Loucy (cell line): Measurements from ENCODE around the gene FCAMR.

Experiments used
- H2AFZ ChIP-seq: fragments of 200-600 bp; sonication (generic); 2 replicates; pipeline ENCODE4 v1.6.0; 2016; ENCODE audit warnings: antibody characterized with exemption, mild to moderate bottlenecking, low read length, moderate library complexity
- H3F3A ChIP-seq: fragments of 200-600 bp; 2 replicates; pipeline ENCODE4 v1.6.0; 2016; ENCODE audit warnings: antibody characterized with exemption, low read depth, mild to moderate bottlenecking
- H3K27me3 ChIP-seq: fragments of 200-600 bp; sonication (generic); 2 replicates; pipeline ENCODE4 v1.6.1; 2014; ENCODE audit warnings: low read length, mild to moderate bottlenecking; ENCODE audit not compliant: insufficient read depth, poor library complexity, severe bottlenecking
- H3K36me3 ChIP-seq: fragments of 200-600 bp; sonication (generic); 2 replicates; pipeline ENCODE4 v1.6.1; 2016; ENCODE audit warnings: low read length; ENCODE audit not compliant: insufficient read depth
- H3K4me1 ChIP-seq: fragments of 200-600 bp; sonication (generic); 2 replicates; pipeline ENCODE4 v1.5.1; 2014; ENCODE audit warnings: low read length, mild to moderate bottlenecking; ENCODE audit not compliant: insufficient read depth, poor library complexity, severe bottlenecking
- H3K4me2 ChIP-seq: fragments of 200-600 bp; sonication (generic); 2 replicates; pipeline ENCODE4 v1.6.0; 2014; ENCODE audit warnings: antibody characterized with exemption, low read length, low read depth, mild to moderate bottlenecking; ENCODE audit not compliant: poor library complexity, severe bottlenecking
- H3K4me3 ChIP-seq: fragments of 200-600 bp; sonication (generic); 2 replicates; pipeline ENCODE4 v1.5.1; 2014; ENCODE audit warnings: low read length, mild to moderate bottlenecking, mixed read lengths; ENCODE audit not compliant: poor library complexity, severe bottlenecking
- H3K79me2 ChIP-seq: fragments of 200-600 bp; sonication (generic); 2 replicates; pipeline ENCODE4 v1.6.1; 2014; ENCODE audit warnings: low read length; ENCODE audit not compliant: insufficient read depth
- H3K9ac ChIP-seq: fragments of 200-600 bp; sonication (generic); 2 replicates; pipeline ENCODE4 v1.6.0; 2014; ENCODE audit warnings: mild to moderate bottlenecking, low read depth, low read length, moderate library complexity; ENCODE audit not compliant: poor library complexity, severe bottlenecking
- H3K9me2 ChIP-seq: fragments of 200-600 bp; sonication (generic); replicated peaks from 2 replicates; pipeline ENCODE4 v1.6.1; 2016; ENCODE audit warnings: low read depth, low read length, mixed read lengths
- H3K9me3 ChIP-seq: fragments of 200-600 bp; sonication (generic); 2 replicates; pipeline ENCODE4 v1.6.1; 2014; ENCODE audit warnings: mild to moderate bottlenecking, antibody characterized with exemption, low read length, low read depth; ENCODE audit not compliant: insufficient read depth
- H4K20me1 ChIP-seq: fragments of 200-600 bp; sonication (generic); 2 replicates; pipeline ENCODE4 v1.6.0; 2014; ENCODE audit warnings: antibody characterized with exemption, low read length, mild to moderate bottlenecking; ENCODE audit not compliant: insufficient read depth, poor library complexity, severe bottlenecking
- CTCF ChIP-seq: fragments of 200-600 bp; sonication (generic); conservative IDR thresholded peaks from 2 replicates; pipeline ENCODE4 v1.5.1; 2014; ENCODE audit warnings: mild to moderate bottlenecking, antibody characterized with exemption, low read length
- EZH2phosphoT487 ChIP-seq: fragments of 200-600 bp; IDR thresholded peaks from 2 replicates; pipeline ENCODE4 v1.6.1; 2018; ENCODE audit warnings: antibody characterized with exemption, mild to moderate bottlenecking, moderate library complexity, borderline replicate concordance

Gene FCAMR

GRCh38 chr1:207006914-207007313 is 36.7 kb upstream of the FCAMR start:
- Histone ChIP-seq H3K9ac (no peak overlapping the region), H3K4me1 (no peaks in the 10 kb centered on the region), H3F3A (no peaks in the 10 kb centered on the region), H3K4me2 (no peak overlapping the region), H3K9me2 (no peaks in the 10 kb centered on the region), H3K27me3 (peaks cover 2% of the 10 kb centered on the region), H2AFZ (no peak overlapping the region), H3K4me3 (no peak overlapping the region), H3K9me3 (no peaks in the 10 kb centered on the region), H3K36me3 (no peaks in the 10 kb centered on the region), H4K20me1 (no peaks in the 10 kb centered on the region), H3K79me2 (no peaks in the 10 kb centered on the region)
- TF ChIP-seq CTCF (no peak), EZH2phosphoT487 (no peak)

GRCh38 chr1:207006083-207006482 is 35.8 kb upstream of the FCAMR start:
- Histone ChIP-seq H3K9ac (no peak overlapping the region), H3F3A (no peaks in the 10 kb centered on the region), H2AFZ (no peak overlapping the region), H3K9me2 (no peaks in the 10 kb centered on the region), H3K9me3 (no peaks in the 10 kb centered on the region), H4K20me1 (no peaks in the 10 kb centered on the region), H3K4me3 (no peak overlapping the region), H3K27me3 (no peaks in the 10 kb centered on the region), H3K4me1 (no peaks in the 10 kb centered on the region), H3K79me2 (no peaks in the 10 kb centered on the region), H3K36me3 (no peaks in the 10 kb centered on the region), H3K4me2 (no peak overlapping the region)
- TF ChIP-seq CTCF = no peak
- no peak for TF ChIP-seq EZH2phosphoT487

GRCh38 chr1:207004931-207005830 is 34.9 kb upstream of the FCAMR start:
- TF ChIP-seq EZH2phosphoT487 = no peak
- peak; percentile 93 for TF ChIP-seq CTCF
- Histone ChIP-seq H4K20me1 (no peaks in the 10 kb centered on the region), H3K9me2 (no peaks in the 10 kb centered on the region), H3K36me3 (no peaks in the 10 kb centered on the region), H3K27me3 (no peaks in the 10 kb centered on the region), H3K4me1 (no peaks in the 10 kb centered on the region), H3F3A (no peaks in the 10 kb centered on the region), H3K4me2 (no peak overlapping the region), H3K9ac (no peak overlapping the region), H3K4me3 (no peak overlapping the region), H3K9me3 (no peaks in the 10 kb centered on the region), H3K79me2 (no peaks in the 10 kb centered on the region), H2AFZ (no peak overlapping the region)
